HG02798 (cell line): ENCODE results near the gene PGC.

Experiments
- ATAC-seq: cut with Tn5 transposase; IDR thresholded peaks from one replicate; pipeline ENCODE4 v1.9.1; 2021; ENCODE audit warnings: mild to moderate bottlenecking; ENCODE audit not compliant: unreplicated experiment, poor library complexity

The PGC gene

DNA sequence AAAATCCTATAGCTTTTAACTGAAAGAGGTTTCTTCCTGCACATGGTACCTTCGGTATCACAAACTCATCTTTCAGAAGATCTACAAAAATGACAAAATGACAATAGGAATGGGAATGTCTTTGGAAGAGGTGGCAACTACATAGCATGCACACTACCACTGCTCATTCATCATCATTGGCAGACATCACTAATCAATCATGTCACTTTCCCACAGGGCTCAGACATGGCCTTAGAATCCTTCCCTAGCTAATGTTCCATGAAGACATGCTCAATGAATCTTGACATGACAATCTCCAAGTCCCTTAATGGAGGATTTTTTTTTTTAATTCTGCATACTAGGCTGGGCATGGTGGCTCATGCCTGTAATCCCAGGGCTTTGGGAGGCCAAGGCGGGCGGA, 3.2 kb upstream of the PGC start:
- ATAC-seq: no peak

DNA sequence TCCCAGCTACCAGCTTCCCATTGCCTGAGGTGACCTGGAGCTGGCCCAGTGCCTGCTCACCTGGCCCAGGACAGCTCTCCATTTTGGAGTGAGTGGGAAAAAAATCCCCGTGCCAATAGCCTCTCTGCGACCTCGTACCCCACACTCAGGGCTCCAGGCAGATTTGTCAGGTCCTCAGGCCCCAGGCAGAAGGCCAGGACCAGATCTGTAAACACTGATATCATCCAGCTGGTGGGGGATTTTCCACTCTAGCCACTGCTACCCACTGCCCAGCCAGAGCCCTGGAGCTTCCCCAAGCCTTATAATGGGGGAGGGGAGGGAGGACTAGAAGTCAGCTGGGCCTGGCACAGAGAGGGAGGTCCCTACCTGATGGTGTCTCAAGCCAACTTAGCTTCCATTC, 1.3 kb upstream of the PGC start:
- no peak for ATAC-seq

DNA sequence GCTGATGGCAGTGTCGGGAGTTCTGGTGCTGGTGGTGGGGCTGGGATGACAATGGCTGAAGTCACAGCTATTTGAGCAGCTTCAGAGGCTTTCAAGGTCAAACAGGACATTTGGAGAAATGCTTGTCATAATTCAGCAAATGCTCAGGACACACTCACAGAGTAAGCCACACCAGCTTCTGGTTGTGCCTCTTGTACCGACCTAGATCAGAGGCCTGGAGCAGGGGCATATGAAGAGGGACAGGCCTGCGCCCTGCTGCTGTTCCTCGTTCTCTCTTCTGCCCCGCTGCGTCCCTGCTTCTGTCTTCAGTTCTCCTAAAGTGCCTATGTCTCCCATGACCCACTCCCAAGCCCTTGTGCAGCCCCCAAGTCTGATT, 893 bp upstream of the PGC start:
- ATAC-seq: no peak

DNA sequence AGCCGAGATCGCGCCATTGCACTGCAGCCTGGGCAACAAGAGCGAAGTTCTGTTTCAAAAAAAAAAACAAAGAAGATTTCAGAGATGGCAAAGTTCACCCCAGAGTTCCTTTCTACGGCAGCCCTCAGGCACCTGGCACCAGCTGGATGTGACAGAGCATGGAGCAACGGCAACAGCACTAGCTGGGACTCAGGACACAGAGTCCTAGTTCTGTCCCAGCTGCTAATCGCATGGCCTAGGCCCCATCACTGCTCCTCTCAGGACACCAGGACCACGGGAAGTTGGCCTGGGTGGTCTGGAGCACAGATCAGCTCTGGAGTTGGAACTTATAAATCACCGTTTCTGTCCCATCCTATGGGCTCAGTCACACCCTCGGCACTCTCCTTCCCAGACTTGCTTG, 1.1 kb downstream of the PGC start:
- no peak for ATAC-seq

DNA sequence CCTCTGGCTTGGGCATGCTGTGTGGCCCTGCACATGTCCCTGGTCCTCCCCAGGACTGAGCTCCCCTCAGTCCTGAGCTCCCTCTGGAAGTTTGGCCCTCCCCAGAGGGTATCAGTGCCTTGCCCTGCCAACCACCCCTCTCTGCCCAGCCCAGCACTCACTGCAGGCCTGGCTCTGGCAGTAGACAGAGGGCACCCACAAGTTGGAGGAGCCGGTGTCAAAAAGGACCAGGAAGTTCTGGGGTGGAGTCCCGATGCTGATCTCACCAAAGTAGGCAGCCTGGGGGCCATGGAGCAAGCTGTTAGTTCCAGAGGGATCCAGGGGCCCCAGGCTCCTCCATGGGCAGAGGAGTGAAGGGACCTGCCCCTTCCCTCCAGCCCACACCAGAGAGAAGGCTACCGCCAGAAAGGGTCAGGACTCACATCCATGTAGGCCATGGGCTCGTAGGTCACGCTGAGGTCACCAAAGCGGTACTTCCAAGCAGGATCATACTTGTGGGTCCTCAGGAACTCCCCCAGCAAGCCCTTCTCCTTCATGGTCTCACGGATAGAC, 2.9 kb downstream of the PGC start:
- no peak for ATAC-seq

DNA sequence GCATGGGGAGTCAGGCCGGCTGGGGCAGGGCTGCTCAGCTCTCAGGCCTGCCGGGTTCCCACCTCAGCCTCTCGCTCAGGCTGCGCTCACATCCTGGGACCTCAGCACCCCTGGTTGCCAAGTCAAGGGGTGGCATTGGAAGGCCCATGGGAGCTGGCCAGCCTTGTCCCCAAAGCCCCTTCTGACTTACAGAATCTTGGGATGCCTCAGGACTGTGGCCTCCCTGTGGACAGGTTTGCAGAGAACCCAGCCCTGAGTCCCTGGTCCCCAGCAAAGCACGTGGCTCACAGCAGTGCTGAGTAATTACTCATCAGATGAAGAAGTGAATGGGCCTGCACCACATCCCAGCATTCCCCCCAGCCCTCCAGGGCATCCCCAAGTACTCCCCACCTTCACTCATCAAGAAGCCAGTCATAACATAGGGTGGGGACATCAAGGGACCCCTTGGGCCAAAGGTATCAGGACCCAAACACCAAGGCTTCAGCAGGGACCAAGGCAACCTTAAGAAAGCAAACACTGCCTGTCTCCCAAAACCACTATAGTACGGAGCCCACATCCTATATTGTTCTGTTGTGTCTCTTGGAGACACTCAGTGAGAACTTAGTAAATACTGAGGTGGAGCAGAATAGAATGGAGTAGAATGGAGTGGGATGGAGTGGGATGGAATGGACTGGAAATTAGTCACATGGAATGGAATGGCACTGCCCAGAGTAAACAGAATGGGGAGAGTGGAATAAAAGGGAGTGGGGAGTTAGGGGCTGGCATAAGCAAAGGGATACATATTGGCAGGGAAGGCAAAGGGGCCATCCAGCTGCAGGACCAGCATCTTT, 3.6 kb downstream of the PGC start:
- no peak for ATAC-seq

DNA sequence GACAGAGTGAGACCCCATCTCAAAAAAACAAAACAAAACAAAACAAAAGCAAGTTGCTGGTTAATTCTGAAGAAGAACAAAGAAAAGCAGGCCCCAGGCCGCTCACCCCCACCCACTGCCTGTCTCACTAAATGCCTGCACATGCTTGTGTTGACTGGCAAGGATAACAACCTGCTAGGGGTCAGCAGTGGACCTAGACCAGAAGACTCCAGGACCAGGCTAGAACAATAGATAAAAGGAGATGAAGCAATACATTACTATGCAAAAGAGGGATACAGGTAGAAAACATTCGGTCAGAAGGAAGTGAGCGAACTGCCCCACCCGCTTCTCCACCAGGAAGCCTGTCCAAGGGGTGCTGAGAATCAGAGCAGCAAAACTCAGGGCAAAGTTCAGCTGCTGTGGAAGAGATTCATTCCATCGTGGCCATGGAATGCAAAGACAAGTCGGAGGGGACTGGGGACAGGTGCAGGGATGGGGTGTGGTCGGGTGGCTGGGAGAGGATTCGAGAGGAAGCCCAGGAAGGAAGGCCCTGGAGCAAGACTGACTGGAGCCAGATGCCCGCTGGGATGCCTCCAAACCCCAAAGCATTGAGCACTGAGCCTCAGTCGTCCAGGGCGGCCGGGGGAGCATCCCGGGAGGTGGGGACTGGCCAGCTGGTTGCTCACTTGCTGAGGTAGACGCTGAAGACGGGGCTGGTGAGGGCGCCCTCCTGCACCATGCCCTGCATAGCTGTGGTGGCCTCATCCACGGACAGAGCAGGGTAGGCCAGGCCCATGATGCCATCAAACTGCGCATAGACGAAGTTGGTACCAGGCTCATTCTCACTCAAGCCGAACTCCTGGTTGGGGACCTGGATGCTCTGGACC, 5.3 kb downstream of the PGC start:
- no peak for ATAC-seq

DNA sequence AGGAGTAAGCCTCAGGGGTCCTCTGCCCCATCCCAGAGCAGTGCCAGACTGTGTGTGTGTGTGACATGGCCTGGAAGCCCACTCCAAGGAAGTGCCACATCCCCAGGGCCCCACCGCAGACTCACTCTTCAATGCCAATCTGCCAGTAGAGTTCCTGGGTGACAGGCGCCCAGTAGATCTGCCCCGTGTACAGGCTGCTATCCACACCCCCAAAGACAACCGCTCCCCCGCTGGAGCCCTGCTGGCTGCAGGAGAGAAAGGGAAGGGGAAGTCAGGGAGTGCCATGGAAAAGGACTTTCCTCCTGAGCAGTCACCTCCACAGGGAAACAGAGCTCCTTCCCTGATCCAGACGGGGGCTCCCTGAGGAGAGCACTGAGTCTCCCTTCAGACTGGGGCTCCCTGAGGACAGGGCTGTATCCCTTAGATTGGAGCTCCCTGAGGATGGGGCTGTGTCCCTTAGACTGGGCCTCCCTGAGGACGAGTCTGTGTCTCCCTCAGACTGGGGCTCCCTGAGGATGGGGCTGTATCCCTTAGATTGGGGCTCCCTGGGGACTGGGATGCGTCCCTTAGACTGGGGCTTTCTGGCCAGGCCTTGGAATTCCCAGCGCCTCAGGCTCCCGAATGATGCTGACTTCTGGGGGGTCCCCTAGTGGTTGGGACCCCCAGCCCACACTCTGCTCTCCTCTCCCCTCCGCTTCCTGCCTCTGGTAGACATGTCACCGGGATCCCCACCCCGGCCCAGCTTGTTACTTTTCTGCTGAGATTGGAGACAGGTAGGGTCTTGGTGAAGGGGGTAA, 6.6 kb downstream of the PGC start:
- no peak for ATAC-seq

DNA sequence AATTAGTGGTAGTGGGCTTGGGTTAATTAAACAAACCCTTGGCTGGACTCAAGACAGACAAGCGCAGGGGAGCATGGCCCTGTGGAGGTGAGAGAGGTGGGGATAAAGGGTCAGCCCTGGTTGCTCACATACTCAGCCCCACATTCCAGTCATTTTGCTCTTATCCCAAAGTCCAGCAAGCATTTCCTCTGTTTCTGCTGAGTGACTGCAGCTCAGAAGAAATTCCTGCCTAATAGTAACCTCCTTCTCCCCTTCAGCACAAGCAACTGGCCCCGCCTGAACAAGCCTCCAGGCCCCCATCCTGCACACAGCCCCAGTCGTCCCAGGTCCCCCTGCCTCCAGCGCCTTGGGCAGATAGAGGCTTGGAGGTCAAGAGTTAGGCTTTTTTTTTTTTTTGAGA, 8.2 kb downstream of the PGC start:
- no peak for ATAC-seq

DNA sequence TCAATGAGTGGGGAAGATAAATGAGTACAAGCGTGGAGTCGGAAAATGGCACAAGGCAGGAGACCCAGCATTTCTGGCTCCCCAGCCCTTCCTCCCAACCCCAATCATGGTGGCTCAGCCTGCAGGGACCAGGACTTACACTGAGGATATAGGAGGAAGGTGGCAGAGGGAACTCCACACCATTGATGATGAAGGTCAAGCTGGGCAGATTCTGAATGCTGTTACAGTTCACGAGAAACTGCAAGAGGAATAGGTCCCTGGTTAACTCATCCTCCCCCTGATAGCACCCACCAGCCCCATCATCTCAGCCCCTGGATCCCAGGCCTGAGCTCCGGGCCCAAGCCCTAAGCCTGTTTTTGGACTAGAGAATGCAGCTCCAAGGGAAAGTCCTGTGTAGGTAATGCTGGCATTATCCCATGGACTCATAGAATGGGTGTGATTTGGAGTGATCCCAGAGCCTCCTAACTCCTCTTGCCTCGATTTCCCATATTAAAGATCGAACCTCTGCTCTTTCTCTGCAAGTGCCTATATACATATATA, 9.5 kb downstream of the PGC start:
- ATAC-seq: no peak

DNA sequence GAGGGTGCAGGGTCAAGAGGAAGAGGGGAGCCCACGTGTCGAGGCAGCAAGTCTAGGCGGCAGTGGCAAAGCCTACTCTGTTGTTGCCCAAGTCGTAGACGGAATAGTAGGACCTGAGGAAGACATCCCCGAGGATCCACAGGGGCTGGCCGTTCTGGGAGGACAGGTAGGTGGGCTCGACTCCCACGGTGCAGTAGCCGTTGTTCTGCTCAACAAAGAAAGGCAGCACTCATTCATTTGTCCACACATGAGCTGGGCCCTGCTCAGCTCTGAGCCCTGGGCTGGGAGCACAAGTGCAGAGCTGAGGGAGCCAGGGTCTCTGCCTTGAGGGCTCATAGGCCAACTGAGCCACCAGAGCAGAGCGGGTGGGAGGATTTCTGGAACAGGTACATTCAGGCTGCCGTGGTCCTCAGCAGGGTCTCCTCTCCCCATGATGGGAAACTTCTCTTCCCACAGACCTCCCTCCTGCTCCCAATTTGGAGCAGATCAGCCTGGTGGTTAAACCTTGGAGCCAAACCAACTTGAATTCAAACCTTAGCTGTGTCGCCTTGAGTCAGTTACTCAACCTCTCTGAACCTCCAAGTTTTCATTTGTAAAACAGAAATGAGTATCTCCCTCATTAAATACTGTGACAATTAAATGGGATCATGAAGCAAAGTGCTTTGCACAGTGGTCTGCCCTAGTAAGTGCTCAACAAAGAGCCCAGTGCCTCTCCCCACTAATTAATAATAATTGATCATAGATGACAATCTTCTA, 10.2 kb downstream of the PGC start:
- no peak for ATAC-seq

DNA sequence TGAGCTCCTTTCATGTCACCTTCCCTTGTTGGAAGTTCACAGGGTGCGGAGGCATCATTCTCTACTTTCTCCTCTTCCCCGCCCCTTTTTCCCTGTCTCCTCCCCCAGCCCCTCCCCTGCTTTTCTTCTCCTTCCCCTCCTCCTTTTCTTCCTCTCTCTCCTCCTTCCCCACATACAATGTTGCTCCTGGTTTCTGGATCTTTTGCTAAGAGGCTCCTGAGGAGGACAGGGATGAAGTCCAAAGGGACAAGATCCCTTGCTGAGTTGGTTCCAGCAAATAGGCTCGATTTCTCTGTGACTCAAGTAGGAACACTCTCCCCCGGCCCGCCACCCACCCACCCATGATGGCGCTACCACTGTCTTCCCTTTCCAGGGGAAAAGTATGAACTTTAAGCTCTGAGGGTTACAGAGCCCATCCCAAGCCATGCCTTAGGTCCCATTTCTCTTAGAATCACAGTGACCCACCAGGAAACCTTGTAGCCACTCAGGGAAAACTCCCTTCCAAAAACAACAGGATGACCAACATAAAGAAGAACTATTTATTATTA, 10.9 kb downstream of the PGC start:
- no peak for ATAC-seq

DNA sequence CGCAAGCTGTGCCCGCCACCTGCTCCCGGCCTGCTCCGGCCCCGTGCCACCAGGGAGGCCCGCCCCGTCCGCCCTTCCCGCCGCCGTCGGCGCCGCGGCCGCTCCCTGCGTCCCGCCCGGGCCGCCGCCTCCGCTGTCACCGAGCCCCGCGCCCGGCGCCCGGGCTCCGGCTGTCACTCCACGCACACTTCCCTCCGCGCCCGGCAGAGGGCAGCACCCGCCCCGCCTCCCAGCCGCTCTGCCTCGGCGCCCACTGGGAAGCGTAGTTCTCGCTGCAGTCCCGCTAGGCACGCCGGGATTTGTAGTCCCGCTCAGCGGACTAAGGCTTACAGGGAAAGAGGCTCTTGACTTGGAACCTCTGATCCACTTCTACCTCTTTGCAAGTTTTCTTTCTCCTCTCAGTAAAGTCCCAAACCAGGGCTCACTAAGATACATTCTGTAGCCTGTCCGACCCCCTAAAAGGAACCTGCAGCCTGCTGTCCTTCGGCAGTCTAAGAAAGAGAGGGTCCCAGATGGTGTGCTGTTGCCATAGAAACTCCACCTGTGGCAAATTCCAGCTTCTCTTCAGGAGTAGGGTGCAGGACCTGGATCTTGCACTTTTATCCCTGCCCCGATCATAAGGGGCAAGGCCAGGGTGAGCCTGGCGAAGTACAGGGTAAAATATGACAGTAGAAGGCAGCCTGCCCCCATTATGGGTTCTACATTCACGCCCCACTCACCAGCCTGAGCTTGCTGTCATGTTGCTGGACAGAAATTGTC, 11.6 kb downstream of the PGC start, which contains the start of gene TFEB:
Gene TFEB, minus strand, starts transcription at position 182 of the 759 bp plus-strand sequence. CDS start 44,395 bp downstream, outside the sequence.
- peak; percentile 59 for ATAC-seq

DNA sequence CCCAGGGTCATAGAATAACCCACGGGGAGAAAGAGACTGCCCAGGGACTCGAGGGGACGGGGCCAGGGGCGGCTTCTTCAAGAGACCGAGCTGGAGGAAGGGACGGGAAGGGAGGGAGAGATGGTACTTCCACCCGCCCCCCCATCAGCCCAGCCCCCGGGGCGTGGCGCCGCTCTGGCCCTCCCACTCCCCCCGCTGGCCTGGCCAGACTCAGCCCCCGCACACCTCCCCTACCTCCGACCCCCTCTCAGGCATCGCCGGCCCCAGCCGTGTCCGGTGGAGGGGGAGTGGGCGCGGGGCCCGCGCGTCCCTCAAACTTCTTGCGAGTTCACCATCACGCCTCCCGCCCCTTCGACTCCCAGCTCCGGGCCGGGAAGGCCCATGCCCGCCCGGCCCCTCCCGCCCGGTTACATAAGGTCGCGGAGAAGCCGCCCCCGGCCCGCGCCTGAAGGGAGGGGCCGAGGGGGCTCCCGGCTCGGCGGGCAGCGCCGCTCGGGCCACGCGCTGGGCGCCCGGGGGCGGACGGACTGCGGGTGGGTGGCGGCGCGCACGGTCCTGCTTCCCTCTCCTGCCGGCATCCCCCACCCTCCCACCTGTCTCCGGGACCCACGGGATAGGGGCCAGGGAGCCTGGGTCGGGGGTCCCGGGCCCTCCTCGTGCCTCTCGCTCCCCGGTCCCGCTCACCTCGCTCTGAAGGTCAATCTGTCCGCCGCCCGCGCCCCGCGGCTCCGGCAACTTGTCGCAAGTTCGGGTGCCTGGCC, 12.4 kb downstream of the PGC start:
- ATAC-seq: peak; percentile 25

DNA sequence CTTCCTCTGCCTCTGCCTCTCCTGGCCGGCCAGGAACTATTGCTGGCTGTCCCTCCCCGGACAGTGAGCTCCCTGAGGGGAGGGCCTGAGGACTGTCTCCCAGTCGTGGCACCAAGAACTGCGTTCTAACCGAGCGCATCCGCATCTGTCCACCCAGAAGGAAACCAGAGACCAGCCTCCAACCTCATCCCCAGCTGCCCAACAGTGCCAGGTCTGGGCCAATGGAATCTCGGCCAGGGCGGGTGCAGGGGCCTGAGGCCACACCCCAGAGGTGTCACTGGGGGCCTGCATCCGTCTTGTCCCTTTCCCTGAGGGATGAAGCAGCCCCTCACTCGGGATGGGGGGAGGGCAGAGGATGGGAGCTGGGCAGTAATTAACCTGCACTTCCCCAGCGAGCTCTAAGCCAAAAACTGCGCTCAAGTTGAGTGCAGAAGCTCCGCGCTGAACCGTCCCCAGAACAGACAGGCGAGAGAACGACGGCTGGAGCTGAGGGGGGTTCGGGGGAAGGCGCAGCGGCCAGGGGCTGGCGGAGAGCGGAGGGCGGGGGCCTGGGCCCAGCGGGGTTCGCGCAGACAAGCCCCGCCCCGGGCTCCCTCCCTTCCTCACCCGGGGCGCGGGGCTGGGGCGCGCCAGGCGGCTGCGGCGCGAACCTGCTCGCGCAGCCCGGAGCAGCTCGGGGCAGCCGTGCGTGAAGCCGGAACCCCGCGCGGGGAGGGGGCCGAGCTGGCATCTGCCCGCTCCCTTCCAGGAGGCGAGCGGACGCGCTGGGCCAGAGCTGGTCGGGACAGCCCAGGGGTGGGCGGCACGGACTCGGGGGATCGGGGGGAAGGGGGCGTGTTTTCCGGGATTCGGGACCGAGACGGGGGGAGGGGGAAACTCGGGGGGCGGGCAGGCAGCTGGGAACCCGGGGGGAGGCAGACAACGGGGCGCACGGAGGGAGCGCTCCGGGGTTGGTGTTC, 13.2 kb downstream of the PGC start:
- ATAC-seq: peak; percentile 54

DNA sequence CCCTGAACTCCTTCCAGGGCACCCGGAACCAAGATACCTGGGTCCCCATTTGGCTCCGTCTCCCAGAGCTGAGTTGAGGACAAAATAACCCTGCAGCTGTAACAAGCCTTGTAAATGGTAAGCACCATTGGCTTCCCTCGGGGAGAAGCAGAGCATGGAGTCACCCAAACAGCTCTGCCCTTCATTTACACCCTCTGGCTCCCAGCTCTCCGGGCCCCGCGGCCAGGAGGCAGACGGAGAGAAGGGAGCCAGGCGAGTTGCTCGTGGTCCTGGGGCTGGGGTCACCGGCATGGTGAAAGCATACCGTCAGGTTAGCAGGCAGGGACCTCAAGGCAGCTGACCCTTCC, 13.9 kb downstream of the PGC start:
- no peak for ATAC-seq
